ENCODE results near the gene TNNI3K. TPM values are rescaled to one million over a fixed set of nuclear protein-coding genes. Genes with fewer than 3 reads are reported as not detected.

TNNI3K gene
- total and polyA plus RNA-seq, 2 of the 8 experiments (the other 6 are each of a cell fraction or from before 2014, with no cell fraction given), result 0.41 to 0.48 TPM

- WGBS, 2 experiments (ENCODE audit: extremely low coverage in 1 of 2, insufficient coverage in 1 of 2, insufficient read length in 1 of 2, insufficient replicate concordance in 2 of 2, low coverage in 1 of 2, low lambda C conversion rate in 2 of 2, missing lambda C conversion rate in 1 of 2), result 90% methylated on average over 2 of the region's 2 CpGs; no CpG with 5 or more reads in 1 of the 2 experiments
- Histone ChIP-seq H3K23ac (ENCODE audit: insufficient read length) (no peak overlapping the region), H3K27ac (ENCODE audit: low read depth, low read length) (no peak overlapping the region), H3K79me1 (ENCODE audit: low read depth, low read length) (no peaks in the 10 kb centered on the region), H3K4me2 (ENCODE audit: insufficient read depth in 1 of 2, low read depth in 2 of 2, low read length in 2 of 2) (no peak overlapping the region), H3K4ac (replicated peaks; ENCODE audit: insufficient read length, low read depth, low read length) (no peak overlapping the region), H4K8ac (ENCODE audit: extremely low read depth, insufficient read depth, low read length) (no peak overlapping the region), H3K9ac (replicated peaks in 1 of 4; ENCODE audit: extremely low read depth in 1 of 4, low read depth in 3 of 4, low read length in 3 of 4) (no peak overlapping the region), H3K56ac (replicated peaks; ENCODE audit: insufficient read length, low read depth, low read length) (no peak overlapping the region), H2BK120ac (replicated peaks; ENCODE audit: low read depth, low read length) (no peak overlapping the region), H3K23me2 (ENCODE audit: low read depth, low read length) (no peaks in the 10 kb centered on the region), H4K5ac (ENCODE audit: insufficient read length, low read depth, low read length) (no peak overlapping the region), H3K79me2 (ENCODE audit: control insufficient read depth in 1 of 2, insufficient read depth in 2 of 2, low read length in 2 of 2) (no peaks in the 10 kb centered on the region), H3K36me3 (ENCODE audit: control insufficient read depth in 2 of 4, insufficient read depth in 4 of 4, low read length in 3 of 4) (no peaks in the 10 kb centered on the region), H3K4me3 (ENCODE audit: extremely low read depth in 1 of 4, insufficient read depth in 2 of 4, low read depth in 3 of 4, low read length in 4 of 4) (no peak overlapping the region), H2BK15ac (ENCODE audit: low read length) (no peak overlapping the region), H2BK5ac (ENCODE audit: low read depth, low read length) (no peak overlapping the region), H3K27me3 (replicated peaks in 1 of 4; ENCODE audit: control insufficient read depth in 3 of 4, extremely low read depth in 1 of 4, insufficient read depth in 3 of 4, low read length in 3 of 4) (no peaks in the 10 kb centered on the region; a peak in 1 of 7 replicates), H2AK5ac (ENCODE audit: low read depth, low read length) (no peak overlapping the region), H3K9me3 (ENCODE audit: insufficient read depth in 2 of 2, low read depth in 1 of 2, low read length in 1 of 2) (no peaks in the 10 kb centered on the region), H2AFZ (ENCODE audit: low read length) (no peak overlapping the region), H3K4me1 (replicated peaks in 1 of 4; ENCODE audit: control insufficient read depth in 3 of 4, insufficient read depth in 4 of 4, low read length in 3 of 4) (no peaks in the 10 kb centered on the region), H4K91ac (replicated peaks; ENCODE audit: insufficient read length, low read length) (no peak overlapping the region), H4K20me1 (replicated peaks in 1 of 2; ENCODE audit: control insufficient read depth in 1 of 2, insufficient read depth in 2 of 2, low read length in 2 of 2) (no peaks in the 10 kb centered on the region), H3K14ac (ENCODE audit: insufficient read length) (no peak overlapping the region), H2BK20ac (ENCODE audit: low read length) (no peak overlapping the region), H2BK12ac (ENCODE audit: low read depth, low read length) (no peak overlapping the region), H3K18ac (ENCODE audit: extremely low read depth, low read length) (no peak overlapping the region)
- FAIRE-seq, result no peak
- ChIA-PET POLR2A (ENCODE audit: partially characterized antibody) (no interaction called here), CTCF (ENCODE audit: partially characterized antibody) (interaction anchor here (0.5 to 2.0 kb wide), 4 partner anchors 10 to 141 kb away, joined by 3 to 6 read pairs (median 4); no protein-coding TSS in a partner anchor)
- no peak for TF ChIP-seq CTBP2 (IDR thresholded peaks at IDR 0.05; ENCODE audit: borderline replicate concordance, insufficient read depth, insufficient read length, low read length)
- no peak for TF ChIP-seq BACH1 (IDR thresholded peaks at IDR 0.05; ENCODE audit: low read length)
- no peak for TF ChIP-seq ATF3 (IDR thresholded peaks at IDR 0.05; ENCODE audit: insufficient read depth, low read depth, low read length)
- TF ChIP-seq EZH2 (IDR thresholded peaks at IDR 0.05; ENCODE audit: low read depth, low read length, severe bottlenecking), result no peak
- TF ChIP-seq TAF1 (IDR thresholded peaks at IDR 0.05; ENCODE audit: low read depth, low read length), result no peak
- TF ChIP-seq KDM5A (IDR thresholded peaks at IDR 0.05; ENCODE audit: low read length), result no peak
- TF ChIP-seq RXRA (IDR thresholded peaks at IDR 0.05; ENCODE audit: insufficient read depth, low read depth, low read length), result no peak
- no peak for TF ChIP-seq SIRT6 (IDR thresholded peaks at IDR 0.05; ENCODE audit: low read length)
- TF ChIP-seq KDM4A (IDR thresholded peaks at IDR 0.05; ENCODE audit: low read depth, low read length, severe bottlenecking), result no peak
- TF ChIP-seq CTCF (IDR thresholded peaks at IDR 0.05; ENCODE audit: control extremely low read depth in 1 of 3, insufficient read depth in 1 of 3, low read depth in 1 of 3, low read length in 3 of 3), result no peak
- no peak for TF ChIP-seq BRCA1 (IDR thresholded peaks at IDR 0.05; ENCODE audit: low read depth, low read length)
- DNase-seq (ENCODE audit: low read depth in 1 of 2, low spot score in 2 of 2), result no peak
These were observed 356.8 kb downstream of the TNNI3K start for GRCh38 chr1:74591949-74592348.

Measured in H1 (cell line).